Body of pancreas (tissue), 4 donors: ENCODE results near the gene SENP2. TPM values are rescaled to one million over a fixed set of nuclear protein-coding genes. Genes with fewer than 3 reads are reported as not detected.
A peak's percentile ranks its signal among the peaks of the same experiment; 100 is the strongest.

Experiments used
- ATAC-seq: fragments of 150-250 bp; one replicate; pipeline ENCODE4 v1.9.1; 2016
- DNase-seq, 4 donors: peaks; one replicate each; pipeline ENCODE4 v3.0.0-alpha.2; 2019
- H3K27ac ChIP-seq, 4 donors: fragments of 200-600 bp; sonication (generic); 1 replicate in 3 of 4; 2 replicates in 1 of 4; pipeline versions ENCODE4 v1.5.1 to v1.6.1; 2016 to 2019; ENCODE audit warnings: mild to moderate bottlenecking in 1 of 4, mixed read lengths in 1 of 4, moderate library complexity in 1 of 4
- H3K27me3 ChIP-seq, 2 donors: fragments of 200-600 bp; sonication (generic); one replicate each; pipeline ENCODE4 v1.6.0; 2016; ENCODE audit warnings: mild to moderate bottlenecking in 1 of 2
- H3K36me3 ChIP-seq, 2 donors: fragments of 200-600 bp; sonication (generic); replicated peaks in 1 of 2; 2 replicates each; pipeline ENCODE4 v1.5.1; 2016; ENCODE audit warnings: low read depth in 2 of 2; ENCODE audit not compliant: insufficient read depth in 1 of 2
- H3K4me1 ChIP-seq: fragments of 200-600 bp; sonication (generic); one replicate; pipeline ENCODE4 v1.6.0; 2016
- H3K4me3 ChIP-seq, 2 donors: fragments of 200-600 bp; sonication (generic); 1 replicate in 1 of 2; 2 replicates in 1 of 2; pipeline ENCODE4 v1.5.1; 2016 to 2019
- H3K9me3 ChIP-seq, 3 donors: fragments of 200-600 bp; sonication (generic); 1 replicate in 2 of 3; 2 replicates in 1 of 3; pipeline ENCODE4 v1.5.1; 2016
- POLR2A ChIP-seq, 3 donors: fragments of 450-650 bp; IDR thresholded peaks; one replicate each; pipeline ENCODE4 v1.6.1; 2016; ENCODE audit warnings: antibody characterized with exemption in 3 of 3, mild to moderate bottlenecking in 2 of 3
- WGBS, 2 donors: methylation state at CpG; one replicate each; pipeline ENCODE4 v1.1.5; 2017; 5-methylcytosine and 5-hydroxymethylcytosine counted together
- intact Hi-C: fragments of 100-400 bp; cut with DNase I; formaldehyde crosslinking; loops from one replicate; pipeline ENCODE4 v1.15.1; 2023
- total RNA-seq, 2 donors: library from RNA; depleted of rRNA; stranded (reverse); fragments of >200 nt; gene quantifications; one replicate each; pipeline ENCODE4 v1.1.0, GENCODE V29; 2016
- TF ChIP-seq, protein P1 (sequence below), 7 experiments: fragments of 450-650 bp in 4 of 7; fragments of 200-600 bp in 3 of 7; sonication (generic) in 3 of 7; IDR thresholded peaks; one replicate each; pipeline ENCODE4 v1.5.1; 2016 to 2019; ENCODE audit warnings: antibody characterized with exemption in 7 of 7

The SENP2 gene
- total RNA-seq, 2 donors from 2014 or later, result 4.6 to 6.7 TPM

- intact Hi-C loops, result no loop called here
Observed at GRCh38 chr3:185653949-185654757, 68.1 kb downstream of the SENP2 start.

GRCh38 chr3:185654758-185655145, 68.7 kb downstream of the SENP2 start:
- no peaks in the 10 kb centered on the region for H3K9me3 ChIP-seq
- no peak for ATAC-seq
- 68 to 97% methylated on average over 2 of the region's 2 CpGs for WGBS, 2 donors
- H3K27me3 ChIP-seq, result no peaks in the 10 kb centered on the region
- peaks cover 2% of the 10 kb centered on the region for H3K4me1 ChIP-seq
- DNase-seq, result no peak
- H3K27ac ChIP-seq, result no peak overlapping the region
- TF ChIP-seq POLR2A (IDR thresholded peaks at IDR 0.05), result no peak
- TF ChIP-seq, protein P1, sequence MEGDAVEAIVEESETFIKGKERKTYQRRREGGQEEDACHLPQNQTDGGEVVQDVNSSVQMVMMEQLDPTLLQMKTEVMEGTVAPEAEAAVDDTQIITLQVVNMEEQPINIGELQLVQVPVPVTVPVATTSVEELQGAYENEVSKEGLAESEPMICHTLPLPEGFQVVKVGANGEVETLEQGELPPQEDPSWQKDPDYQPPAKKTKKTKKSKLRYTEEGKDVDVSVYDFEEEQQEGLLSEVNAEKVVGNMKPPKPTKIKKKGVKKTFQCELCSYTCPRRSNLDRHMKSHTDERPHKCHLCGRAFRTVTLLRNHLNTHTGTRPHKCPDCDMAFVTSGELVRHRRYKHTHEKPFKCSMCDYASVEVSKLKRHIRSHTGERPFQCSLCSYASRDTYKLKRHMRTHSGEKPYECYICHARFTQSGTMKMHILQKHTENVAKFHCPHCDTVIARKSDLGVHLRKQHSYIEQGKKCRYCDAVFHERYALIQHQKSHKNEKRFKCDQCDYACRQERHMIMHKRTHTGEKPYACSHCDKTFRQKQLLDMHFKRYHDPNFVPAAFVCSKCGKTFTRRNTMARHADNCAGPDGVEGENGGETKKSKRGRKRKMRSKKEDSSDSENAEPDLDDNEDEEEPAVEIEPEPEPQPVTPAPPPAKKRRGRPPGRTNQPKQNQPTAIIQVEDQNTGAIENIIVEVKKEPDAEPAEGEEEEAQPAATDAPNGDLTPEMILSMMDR (IDR thresholded peaks at IDR 0.05), result no peak
- H3K36me3 ChIP-seq, result no peaks in the 10 kb centered on the region
- no peak overlapping the region for H3K4me3 ChIP-seq
- intact Hi-C loops, result no loop called here

More at GRCh38 chr3:185653949-185654757, 68.1 kb downstream of the SENP2 start:
- WGBS, 2 donors, result 75 to 88% methylated on average over 9 to 12 of the region's 12 CpGs
- no peak overlapping the region for H3K27ac ChIP-seq
- H3K9me3 ChIP-seq, result no peaks in the 10 kb centered on the region
- H3K4me1 ChIP-seq, result no peaks in the 10 kb centered on the region
- DNase-seq (no peak), ATAC-seq (no peak)
- TF ChIP-seq, protein P1 (IDR thresholded peaks at IDR 0.05), result no peak
- TF ChIP-seq POLR2A (IDR thresholded peaks at IDR 0.05), result no peak
- no peak overlapping the region for H3K4me3 ChIP-seq
- H3K36me3 ChIP-seq, result no peaks in the 10 kb centered on the region
- no peaks in the 10 kb centered on the region for H3K27me3 ChIP-seq

- intact Hi-C loops, result no loop called here
- H3K27me3 ChIP-seq, result no peaks in the 10 kb centered on the region
- H3K9me3 ChIP-seq, result no peaks in the 10 kb centered on the region
- no peaks in the 10 kb centered on the region for H3K36me3 ChIP-seq
- H3K4me3 ChIP-seq, result no peak overlapping the region
- ATAC-seq (no peak), DNase-seq (no peak)
- peaks cover 8% of the 10 kb centered on the region for H3K4me1 ChIP-seq
- TF ChIP-seq, protein P1 (IDR thresholded peaks at IDR 0.05), result no peak
- TF ChIP-seq POLR2A (IDR thresholded peaks at IDR 0.05), result no peak
- 72 to 91% methylated on average over 11 to 12 of the region's 12 CpGs for WGBS, 2 donors
- H3K27ac ChIP-seq, result no peak overlapping the region
Observed at GRCh38 chr3:185655426-185656320, 69.6 kb downstream of the SENP2 start.

DNA sequence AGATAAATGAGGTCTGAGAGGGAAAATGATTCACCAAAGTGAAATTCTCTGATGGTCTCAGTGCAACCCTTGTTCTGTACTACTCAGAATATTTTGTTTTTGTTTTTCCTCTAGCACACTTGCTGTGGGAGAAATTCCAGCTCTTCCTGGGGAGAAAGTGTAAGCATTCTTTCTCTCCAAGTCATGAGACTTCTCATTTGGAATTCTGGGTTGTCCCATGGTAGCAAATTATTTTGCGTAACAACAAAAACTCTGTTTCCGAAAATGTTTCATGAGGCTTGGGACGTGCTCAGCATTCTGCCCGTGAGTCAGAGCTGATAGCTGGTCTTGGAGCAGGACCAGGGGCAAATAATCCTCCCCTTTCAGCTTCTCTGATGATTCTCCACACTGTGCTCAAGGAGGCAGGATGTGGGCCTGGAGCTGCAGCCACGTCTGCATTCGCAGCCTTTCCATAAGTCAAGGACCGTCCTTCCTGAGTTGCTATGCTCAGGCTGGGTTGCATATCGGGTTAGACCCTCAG, 70.3 kb downstream of the SENP2 start:
- intact Hi-C loops, result no loop called here
- H3K27ac ChIP-seq, result no peak overlapping the region
- WGBS, 2 donors, result 77 to 85% methylated on average over 8 of the region's 8 CpGs
- no peaks in the 10 kb centered on the region for H3K27me3 ChIP-seq
- no peaks in the 10 kb centered on the region for H3K9me3 ChIP-seq
- H3K4me3 ChIP-seq, result no peak overlapping the region
- H3K4me1 ChIP-seq, result peaks cover 8% of the 10 kb centered on the region
- peak in 3 of 4 donors; percentile 27 to 44 (median 35) for DNase-seq
- TF ChIP-seq POLR2A (IDR thresholded peaks at IDR 0.05), result no peak
- TF ChIP-seq, protein P1 (IDR thresholded peaks at IDR 0.05), result no peak
- H3K36me3 ChIP-seq, result no peaks in the 10 kb centered on the region
- peak; percentile 25 for ATAC-seq
